Keratinocyte (primary cell): Measurements from ENCODE around the gene PIK3AP1. TPM values are rescaled to one million over a fixed set of nuclear protein-coding genes. Genes with fewer than 3 reads are reported as not detected.

Experiments
- DNase-seq: peaks from one replicate; pipeline ENCODE4 v3.0.0-alpha.2; 2011; ENCODE audit warnings: low read depth, missing footprints, low spot score
- FAIRE-seq: peaks from 2 replicates; lab custom pipeline; 2011; peaks lifted over from hg19 to GRCh38; lab: Jason Lieb, UNC
- H2AFZ ChIP-seq: 2 replicates; pipeline ENCODE4 v1.6.0; 2012; ENCODE audit warnings: low read length, control low read depth, inconsistent platforms; ENCODE audit not compliant: control insufficient read depth
- H3K27ac ChIP-seq: 2 replicates; pipeline ENCODE4 v1.5.1; 2011; ENCODE audit warnings: low read length; ENCODE audit not compliant: control insufficient read depth, insufficient read depth
- H3K27me3 ChIP-seq: 3 replicates; pipeline ENCODE4 v1.6.0; 2011; ENCODE audit warnings: low read length; ENCODE audit not compliant: control insufficient read depth, insufficient read depth; ENCODE audit errors: extremely low read depth
- H3K36me3 ChIP-seq, 2 experiments: 2 replicates in 1 of 2; 3 replicates in 1 of 2; pipeline ENCODE4 v1.5.1; 2011; ENCODE audit warnings: low read length in 2 of 2, mild to moderate bottlenecking in 1 of 2; ENCODE audit not compliant: control insufficient read depth in 2 of 2, insufficient read depth in 2 of 2; ENCODE audit errors: extremely low read depth in 1 of 2
- H3K4me1 ChIP-seq: 3 replicates; pipeline ENCODE4 v1.5.1; 2011; ENCODE audit warnings: low read length; ENCODE audit not compliant: control insufficient read depth, insufficient read depth; ENCODE audit errors: extremely low read depth
- H3K4me2 ChIP-seq: 3 replicates; pipeline ENCODE4 v1.6.0; 2011; ENCODE audit warnings: low read depth, low read length; ENCODE audit not compliant: control insufficient read depth, insufficient read depth; ENCODE audit errors: extremely low read depth
- H3K4me3 ChIP-seq, 3 experiments: fragments of 200-600 bp in 1 of 3; sonication (generic) in 1 of 3; 2 replicates in 2 of 3; 3 replicates in 1 of 3; pipeline ENCODE4 v1.5.1; 2011 to 2016; ENCODE audit warnings: low read length in 3 of 3, mild to moderate bottlenecking in 3 of 3, control low read depth in 2 of 3, inconsistent platforms in 1 of 3, low read depth in 1 of 3, mixed read lengths in 1 of 3, mixed run types in 1 of 3, moderate library complexity in 1 of 3; ENCODE audit not compliant: control insufficient read depth in 2 of 3, insufficient read depth in 2 of 3; ENCODE audit errors: extremely low read depth in 1 of 3
- H3K79me2 ChIP-seq: 2 replicates; pipeline ENCODE4 v1.6.0; 2012; ENCODE audit warnings: low read length; ENCODE audit not compliant: control insufficient read depth, insufficient read depth
- H3K9ac ChIP-seq: 3 replicates; pipeline ENCODE4 v1.6.0; 2011; ENCODE audit warnings: low read length; ENCODE audit not compliant: control insufficient read depth, insufficient read depth; ENCODE audit errors: extremely low read depth
- H3K9me1 ChIP-seq: 3 replicates; pipeline ENCODE4 v1.6.0; 2011; ENCODE audit warnings: low read length; ENCODE audit not compliant: control insufficient read depth, insufficient read depth; ENCODE audit errors: extremely low read depth
- H3K9me3 ChIP-seq: 2 replicates; pipeline ENCODE4 v1.5.1; 2012; ENCODE audit warnings: low read depth, low read length; ENCODE audit not compliant: control insufficient read depth
- H4K20me1 ChIP-seq: 3 replicates; pipeline ENCODE4 v1.6.0; 2011; ENCODE audit warnings: low read length; ENCODE audit not compliant: control insufficient read depth, insufficient read depth; ENCODE audit errors: extremely low read depth
- EZH2 ChIP-seq: IDR thresholded peaks from one replicate; pipeline ENCODE4 v1.6.1; 2012; ENCODE audit warnings: inconsistent platforms, mild to moderate bottlenecking, low read length, moderate library complexity
- dilution Hi-C: fragments of 300-500 bp; cut with MboI; formaldehyde crosslinking; loops from one replicate; pipeline ENCODE4 v1.7.0; 2020; ENCODE audit warnings: low sequenced_read_pairs; ENCODE audit not compliant: extremely low pct_ligation_motif_present
- polyA plus RNA-seq, 5 experiments: library from polyadenylated mRNA; depleted of rRNA in 3 of 5; stranded (reverse) in 3 of 5; stranded (forward) in 1 of 5; unstranded in 1 of 5; fragments of >200 nt; gene quantifications; 1 replicate in 1 of 5; 2 replicates in 3 of 5; 3 replicates in 1 of 5; pipeline versions ENCODE4 v1.2.1 to v1.2.3, GENCODE V29; 2011 to 2012; ENCODE audit warnings: missing spikeins in 2 of 5, low read depth in 1 of 5, low replicate concordance in 1 of 5
- TF ChIP-seq, protein P1 (sequence below), 3 experiments: IDR thresholded peaks in 1 of 3; conservative IDR thresholded peaks in 1 of 3; optimal IDR thresholded peaks in 1 of 3; 2 replicates in 2 of 3; 3 replicates in 1 of 3; pipeline versions ENCODE3 to v1.5.1; 2011; ENCODE audit warnings: low read length in 3 of 3, mild to moderate bottlenecking in 3 of 3, moderate library complexity in 2 of 3, control low read depth in 1 of 3, inconsistent platforms in 1 of 3; ENCODE audit not compliant: insufficient read depth in 2 of 3; ENCODE audit errors: extremely low read depth in 1 of 3

The PIK3AP1 gene
- polyA plus RNA-seq, 1 donor (not counting 4 experiments of a cell fraction or from before 2014, with no cell fraction given): not detected

DNA sequence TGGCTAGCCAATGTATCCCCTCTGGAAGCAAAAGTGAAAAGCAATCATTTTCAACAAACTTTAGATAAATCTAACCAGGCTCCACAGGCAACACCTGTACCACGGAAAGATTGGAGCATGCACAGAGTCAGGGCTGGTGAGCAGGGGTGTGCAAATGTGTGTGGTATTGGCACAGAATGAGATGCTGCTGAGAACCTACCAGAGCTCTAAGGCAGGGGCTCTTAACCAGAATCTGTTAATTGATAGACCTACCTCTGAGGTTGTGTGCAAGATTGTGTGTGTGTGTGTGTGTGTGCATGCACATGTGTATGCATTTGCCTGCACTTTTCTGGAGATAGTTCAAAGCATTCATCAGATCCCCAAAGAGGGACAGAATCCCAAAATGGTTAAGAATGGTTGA, 62.9 kb downstream of the PIK3AP1 start:
- dilution Hi-C loops: no loop called here
- Histone ChIP-seq H2AFZ (no peak overlapping the region), H3K27ac (no peak overlapping the region), H3K9me1 (no peaks in the 10 kb centered on the region), H3K9me3 (no peaks in the 10 kb centered on the region), H3K4me2 (no peak overlapping the region), H3K27me3 (no peaks in the 10 kb centered on the region), H3K4me3 (no peak overlapping the region), H3K79me2 (no peaks in the 10 kb centered on the region), H3K4me1 (no peaks in the 10 kb centered on the region), H4K20me1 (no peaks in the 10 kb centered on the region), H3K36me3 (no peaks in the 10 kb centered on the region), H3K9ac (no peak overlapping the region)
- FAIRE-seq (no peak), DNase-seq (no peak)
- TF ChIP-seq, protein P1, sequence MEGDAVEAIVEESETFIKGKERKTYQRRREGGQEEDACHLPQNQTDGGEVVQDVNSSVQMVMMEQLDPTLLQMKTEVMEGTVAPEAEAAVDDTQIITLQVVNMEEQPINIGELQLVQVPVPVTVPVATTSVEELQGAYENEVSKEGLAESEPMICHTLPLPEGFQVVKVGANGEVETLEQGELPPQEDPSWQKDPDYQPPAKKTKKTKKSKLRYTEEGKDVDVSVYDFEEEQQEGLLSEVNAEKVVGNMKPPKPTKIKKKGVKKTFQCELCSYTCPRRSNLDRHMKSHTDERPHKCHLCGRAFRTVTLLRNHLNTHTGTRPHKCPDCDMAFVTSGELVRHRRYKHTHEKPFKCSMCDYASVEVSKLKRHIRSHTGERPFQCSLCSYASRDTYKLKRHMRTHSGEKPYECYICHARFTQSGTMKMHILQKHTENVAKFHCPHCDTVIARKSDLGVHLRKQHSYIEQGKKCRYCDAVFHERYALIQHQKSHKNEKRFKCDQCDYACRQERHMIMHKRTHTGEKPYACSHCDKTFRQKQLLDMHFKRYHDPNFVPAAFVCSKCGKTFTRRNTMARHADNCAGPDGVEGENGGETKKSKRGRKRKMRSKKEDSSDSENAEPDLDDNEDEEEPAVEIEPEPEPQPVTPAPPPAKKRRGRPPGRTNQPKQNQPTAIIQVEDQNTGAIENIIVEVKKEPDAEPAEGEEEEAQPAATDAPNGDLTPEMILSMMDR (optimal IDR thresholded peaks at IDR 0.05 in 1 of 3, IDR thresholded peaks at IDR 0.05 in 1 of 3, conservative IDR thresholded peaks at IDR 0.05 in 1 of 3; ENCODE audit: extremely low read depth in 1 of 3, insufficient read depth in 2 of 3, low read length in 3 of 3): no peak
- no peak for TF ChIP-seq EZH2

DNA sequence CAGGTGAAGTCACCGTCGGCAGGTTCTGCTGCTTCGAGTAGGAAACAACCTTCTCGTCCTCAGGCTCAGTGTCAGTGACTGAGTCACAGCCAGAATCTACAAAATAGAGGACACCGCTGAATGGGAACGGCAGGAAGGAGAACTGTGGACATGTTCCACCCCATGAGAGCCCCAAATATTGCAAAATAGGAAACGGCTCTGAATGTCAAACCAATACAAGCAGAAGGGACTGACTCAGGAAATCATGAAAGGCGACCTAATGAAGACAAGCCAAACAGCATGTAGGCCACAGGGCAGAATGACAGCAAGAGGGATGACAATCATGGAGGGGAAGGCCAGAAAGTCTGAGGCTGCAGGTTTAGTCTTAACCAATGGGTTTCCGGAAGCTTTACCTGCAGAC, 63.5 kb downstream of the PIK3AP1 start:
- dilution Hi-C loops: no loop called here
- Histone ChIP-seq H3K27ac (no peak overlapping the region), H3K4me2 (no peak overlapping the region), H3K36me3 (no peaks in the 10 kb centered on the region), H2AFZ (no peak overlapping the region), H3K9ac (no peak overlapping the region), H3K9me1 (no peaks in the 10 kb centered on the region), H4K20me1 (no peaks in the 10 kb centered on the region), H3K79me2 (no peaks in the 10 kb centered on the region), H3K4me3 (no peak overlapping the region), H3K27me3 (no peaks in the 10 kb centered on the region), H3K9me3 (no peaks in the 10 kb centered on the region), H3K4me1 (no peaks in the 10 kb centered on the region)
- TF ChIP-seq, protein P1 (optimal IDR thresholded peaks at IDR 0.05 in 1 of 3, IDR thresholded peaks at IDR 0.05 in 1 of 3, conservative IDR thresholded peaks at IDR 0.05 in 1 of 3; ENCODE audit: extremely low read depth in 1 of 3, insufficient read depth in 2 of 3, low read length in 3 of 3): no peak
- no peak for TF ChIP-seq EZH2
- FAIRE-seq: no peak
- no peak for DNase-seq
